GM18951 (cell line): ENCODE data around the gene EEF1AKMT3.
"Not testable (repeated sequence)": the region's sequence is repeated elsewhere in the genome, so short reads cannot be mapped to it uniquely, and the experiment has no call there.

Experiments used
- POLR2A ChIP-seq: IDR thresholded peaks from 4 replicates; pipeline ENCODE4 v1.6.1; 2011; ENCODE audit warnings: mild to moderate bottlenecking; ENCODE audit not compliant: insufficient read length, insufficient read depth; ENCODE audit errors: extremely low read depth
- in situ Hi-C: fragments of 300-500 bp; cut with MboI; formaldehyde crosslinking; loops from one replicate; pipeline ENCODE4 v1.12.0; 2022; ENCODE audit warnings: low sequenced_read_pairs, mixed read lengths, inconsistent platforms; ENCODE audit not compliant: unreplicated experiment

EEF1AKMT3 gene

DNA sequence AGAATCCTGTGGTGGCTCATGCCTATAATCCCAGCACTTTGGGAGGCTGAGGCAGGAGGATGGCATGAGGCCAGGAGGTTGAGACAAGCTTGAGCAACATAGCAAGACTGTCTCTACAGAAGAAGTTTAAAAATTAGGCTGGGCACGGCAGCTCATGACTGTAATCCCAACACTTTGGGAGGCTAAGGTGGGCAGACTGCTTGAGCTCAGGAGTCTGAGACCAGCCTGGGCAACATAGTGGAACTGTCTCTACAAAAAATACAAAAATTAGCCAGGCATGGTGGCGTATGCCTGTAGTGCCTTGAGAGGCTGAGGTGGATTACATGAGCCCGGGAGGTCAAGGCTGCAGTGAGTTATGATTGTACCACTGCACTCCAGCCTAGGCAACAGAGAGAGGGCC lies 4.5 kb upstream of the EEF1AKMT3 start:
- TF ChIP-seq POLR2A: no peak
- in situ Hi-C loops: no loop called here

DNA sequence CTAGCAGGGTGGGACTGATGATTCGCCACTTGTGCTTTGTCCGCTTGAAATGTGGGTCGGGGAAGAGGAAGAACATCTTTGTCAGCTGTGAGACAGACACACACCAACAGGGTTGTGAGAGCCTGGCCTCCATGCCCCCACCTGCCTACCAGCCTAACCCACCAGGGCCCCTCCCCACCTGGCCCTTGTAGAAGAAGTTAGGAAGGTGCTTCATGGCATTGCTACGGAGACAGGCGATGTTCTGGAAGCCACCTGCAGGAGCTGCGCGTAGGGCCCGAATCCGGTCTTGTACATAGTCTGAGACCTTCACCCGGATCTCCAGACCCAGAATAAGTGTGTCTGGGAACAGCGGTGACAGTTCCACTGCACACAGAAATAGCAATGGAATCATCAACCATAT lies 2.8 kb upstream of the EEF1AKMT3 start:
- in situ Hi-C loops: no loop called here
- TF ChIP-seq POLR2A: no peak

DNA sequence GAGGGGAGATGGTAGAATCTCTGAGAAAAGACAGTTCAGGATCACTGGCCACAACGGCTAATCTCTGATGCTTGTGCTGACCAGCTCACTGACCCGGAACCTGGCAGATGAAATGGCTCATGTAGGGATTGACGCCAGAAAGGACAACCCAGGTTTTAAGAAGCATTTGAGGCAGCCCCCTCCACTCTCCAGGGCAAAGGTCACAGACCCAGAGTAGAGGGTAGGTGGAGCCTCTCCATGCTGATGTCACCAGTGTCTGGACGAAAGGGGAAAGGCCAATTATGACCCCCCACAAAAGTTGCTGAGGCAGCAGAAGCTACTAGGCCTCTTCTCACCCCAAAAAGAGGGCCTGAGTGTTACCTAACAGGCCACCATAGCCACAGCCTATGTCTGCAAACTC lies 1.7 kb upstream of the EEF1AKMT3 start:
- no peak for TF ChIP-seq POLR2A
- in situ Hi-C loops: no loop called here

DNA sequence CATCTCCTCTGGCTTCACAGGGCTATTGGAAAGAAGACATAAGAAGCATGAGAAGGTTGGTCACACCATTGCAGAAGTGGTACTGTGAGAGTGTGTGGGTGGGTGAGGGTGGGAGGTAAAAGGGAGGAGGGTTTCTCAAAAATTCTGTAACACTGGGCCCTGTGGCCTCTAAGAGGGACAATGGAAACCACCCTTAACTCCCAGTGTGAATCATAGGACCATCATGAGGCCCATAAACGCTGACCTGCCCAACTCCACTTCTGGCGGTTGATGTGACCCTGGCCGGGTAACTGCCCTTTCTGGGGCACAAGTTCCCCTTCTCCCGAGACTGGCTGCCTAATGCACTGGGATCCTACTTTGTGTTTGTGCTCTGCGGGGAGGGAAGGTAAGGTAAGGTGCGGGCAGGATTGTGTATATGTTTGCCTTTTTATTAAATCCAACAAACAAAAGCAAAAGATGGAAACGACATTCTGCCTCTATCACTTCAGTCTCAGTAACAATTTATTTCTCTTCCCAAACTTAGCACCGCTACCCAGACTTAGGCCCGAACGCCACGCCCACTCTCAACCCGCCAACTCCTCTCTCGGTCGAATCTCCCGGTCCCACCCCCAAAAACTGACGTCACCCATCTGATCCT lies 1.1 kb upstream of the EEF1AKMT3 start:
- in situ Hi-C loops: no loop called here
- TF ChIP-seq POLR2A: no peak

DNA sequence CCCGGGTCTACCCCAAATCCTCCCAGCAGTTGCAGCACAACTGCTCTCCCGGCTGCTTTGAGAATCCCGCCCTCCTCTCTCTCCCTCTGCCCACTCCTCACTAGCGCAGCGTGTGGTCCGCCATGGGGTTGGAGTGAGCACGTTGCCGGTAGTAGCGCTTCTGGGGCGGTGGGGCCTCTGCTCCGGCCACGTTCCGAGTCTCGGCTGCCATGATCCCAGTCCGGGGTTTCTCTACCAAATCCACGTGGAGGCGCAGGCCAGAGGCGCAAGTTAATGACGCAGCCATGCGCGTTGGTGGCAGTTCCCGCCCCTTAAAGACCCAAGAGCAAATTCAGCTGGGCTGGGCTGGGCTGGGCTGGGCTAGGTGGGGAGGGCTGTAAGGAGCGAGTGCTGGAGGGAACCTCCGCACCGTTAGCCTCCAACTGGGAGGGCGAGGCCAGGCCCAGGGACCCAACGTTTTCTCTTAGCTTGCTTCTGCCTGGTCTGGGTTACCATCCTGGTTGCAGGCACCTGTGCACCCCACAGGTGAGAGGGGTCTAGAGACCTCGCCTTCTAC lies 463 bp upstream of the EEF1AKMT3 start, which contains the start of gene METTL1:
METTL1 (minus strand) TSS at position 233 of the 556 bp plus-strand sequence; CDS start at position 211, 22 bp downstream.
- peak; percentile 81 for TF ChIP-seq POLR2A
- in situ Hi-C loops: no loop called here

DNA sequence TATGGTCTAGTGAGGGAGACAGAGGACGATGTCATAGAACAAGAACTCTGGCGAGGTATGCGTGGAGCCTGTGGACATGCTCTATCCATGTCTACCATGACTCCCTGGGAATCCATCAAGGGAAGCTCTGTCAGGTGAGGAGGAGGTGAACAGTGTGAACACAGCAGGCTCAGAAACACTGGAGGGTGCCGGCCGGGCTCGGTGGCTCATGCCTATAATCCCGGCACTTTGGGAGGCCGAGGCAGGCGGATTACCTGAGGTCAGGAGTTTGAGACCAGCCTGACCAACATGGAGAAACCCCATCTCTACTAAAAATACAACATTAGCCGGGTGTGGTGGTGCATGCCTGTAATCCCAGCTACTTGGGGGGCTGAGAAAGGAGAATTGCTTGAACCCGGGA lies 2.2 kb downstream of the EEF1AKMT3 start:
- in situ Hi-C loops: not testable (repeated sequence)

DNA sequence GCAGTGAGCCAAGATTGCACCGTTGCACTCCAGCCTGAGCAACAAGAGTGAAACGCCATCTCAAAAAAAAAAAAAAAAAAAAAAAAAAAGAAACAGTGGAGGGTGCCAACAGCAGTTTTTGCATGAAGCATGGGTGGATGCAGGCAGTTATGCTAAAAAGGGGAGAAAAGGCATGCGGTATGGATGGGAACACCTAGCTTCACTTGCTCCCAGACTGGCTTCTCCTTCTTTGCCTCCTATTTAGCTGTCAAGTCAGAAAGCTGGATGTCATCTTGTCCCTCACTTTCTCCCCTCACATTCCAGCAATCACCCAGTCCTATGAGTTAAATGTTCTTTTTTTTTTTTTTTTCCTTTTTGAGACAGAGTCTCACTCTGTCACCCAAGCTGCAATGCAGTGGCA lies 2.6 kb downstream of the EEF1AKMT3 start:
- no peak for TF ChIP-seq POLR2A
- in situ Hi-C loops: no loop called here

DNA sequence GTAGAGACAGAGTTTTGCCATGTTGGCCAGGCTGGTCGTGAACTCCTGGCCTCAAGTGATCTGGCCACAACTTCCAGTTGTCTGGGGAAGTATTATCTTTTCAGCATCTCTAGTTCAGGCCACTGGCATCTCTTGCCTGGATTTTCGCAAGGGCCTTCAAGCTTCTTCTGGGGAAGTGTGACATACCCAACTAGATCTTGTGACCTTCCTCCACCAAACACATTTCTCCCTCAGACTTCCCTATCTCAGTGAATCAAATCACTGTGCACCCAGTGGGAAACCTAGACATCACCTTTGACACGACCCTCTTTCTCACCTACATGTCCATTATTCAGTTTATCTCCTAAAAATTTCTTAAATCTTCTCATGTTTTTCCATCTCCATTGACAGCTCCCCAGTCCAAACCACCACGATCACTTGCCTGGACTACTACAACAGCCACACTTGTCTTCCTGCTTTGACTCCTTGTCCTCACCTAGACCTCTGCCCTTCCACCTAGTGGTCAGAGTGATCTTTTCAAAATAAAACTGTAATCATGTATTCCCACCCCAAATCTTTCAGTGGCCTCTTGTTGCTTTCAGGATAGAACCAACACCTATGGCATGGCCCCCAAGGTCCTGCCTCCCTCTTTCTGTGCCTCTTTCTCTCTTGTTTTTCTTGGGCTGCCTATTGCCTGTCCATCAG lies 3.3 kb downstream of the EEF1AKMT3 start:
- in situ Hi-C loops: no loop called here
- TF ChIP-seq POLR2A: no peak

DNA sequence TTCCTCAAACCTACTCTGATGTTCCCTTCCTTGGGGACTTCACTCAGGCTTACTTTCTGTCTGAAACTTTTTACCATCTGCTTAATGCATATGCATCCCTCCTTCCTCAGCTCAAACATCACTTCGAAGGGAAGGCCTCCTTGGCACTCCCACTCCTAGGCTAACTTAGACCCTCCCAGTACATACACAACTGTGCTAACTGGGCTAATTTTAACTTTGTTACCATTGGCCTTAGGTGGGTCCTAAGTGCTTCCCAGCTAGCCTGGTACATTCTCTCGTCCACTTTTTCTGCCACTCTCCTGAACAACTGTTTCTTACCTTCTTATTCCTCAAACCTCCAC lies 3.8 kb downstream of the EEF1AKMT3 start:
- in situ Hi-C loops: no loop called here
- no peak for TF ChIP-seq POLR2A

DNA sequence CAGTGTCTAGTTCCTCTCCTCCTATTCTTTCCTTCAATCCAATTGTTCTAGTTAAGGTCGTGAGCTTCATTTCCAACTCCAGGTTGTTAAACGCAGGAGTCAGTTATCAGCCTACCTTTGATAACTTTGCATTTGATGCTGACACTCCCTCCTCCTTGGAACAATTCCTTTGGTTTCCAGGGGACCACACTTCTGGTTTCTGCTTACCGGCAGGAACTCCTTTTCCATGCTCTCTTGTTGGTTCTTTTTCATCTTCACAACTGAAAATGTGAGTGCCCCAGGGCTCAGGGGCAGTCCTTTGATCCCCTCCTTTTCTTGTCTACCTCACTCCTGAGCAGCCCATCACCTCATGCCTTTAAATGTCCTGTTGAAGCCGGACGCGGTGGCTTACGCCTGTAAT lies 5.0 kb downstream of the EEF1AKMT3 start:
- in situ Hi-C loops: no loop called here
- TF ChIP-seq POLR2A: no peak

DNA sequence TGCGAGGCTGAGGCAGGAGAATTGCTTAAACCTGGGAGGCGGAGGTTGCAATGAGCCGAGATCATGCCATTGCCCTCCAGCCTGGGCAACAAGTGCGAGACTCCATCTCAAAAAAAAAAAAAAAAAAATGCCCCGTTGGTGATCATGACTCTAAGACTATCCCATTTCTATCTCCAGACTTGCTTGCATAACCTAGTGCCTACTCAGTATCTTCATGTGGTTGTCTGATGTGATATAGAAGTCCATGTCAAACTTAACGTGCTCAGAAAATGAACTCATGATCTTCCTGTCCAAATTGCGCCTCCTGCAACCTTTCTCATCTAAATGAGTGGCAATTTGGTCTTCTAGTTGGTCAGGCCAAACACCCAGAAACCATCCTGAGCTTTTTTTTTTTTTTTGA lies 5.5 kb downstream of the EEF1AKMT3 start:
- in situ Hi-C loops: no loop called here
- TF ChIP-seq POLR2A: no peak

DNA sequence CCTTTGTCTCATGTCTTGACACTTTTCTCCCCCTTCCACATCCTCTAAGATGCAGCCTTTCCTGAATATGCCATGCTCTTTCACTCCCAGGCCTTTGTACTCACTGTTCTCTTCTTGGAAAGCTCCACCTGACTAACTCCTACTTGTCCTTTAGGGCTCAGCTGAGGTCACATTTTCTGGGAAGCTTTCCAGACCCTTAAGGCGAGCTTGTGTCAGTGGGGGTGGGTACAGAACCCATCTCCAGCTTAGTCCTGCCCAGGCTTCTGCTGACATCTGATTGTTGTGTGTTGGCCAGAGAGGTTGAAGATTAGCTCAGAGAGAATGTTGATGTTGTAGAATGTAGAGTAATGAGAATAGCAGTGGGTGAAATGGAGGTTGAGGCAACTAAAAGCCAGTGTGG lies 7.3 kb downstream of the EEF1AKMT3 start:
- TF ChIP-seq POLR2A: no peak
- in situ Hi-C loops: no loop called here

DNA sequence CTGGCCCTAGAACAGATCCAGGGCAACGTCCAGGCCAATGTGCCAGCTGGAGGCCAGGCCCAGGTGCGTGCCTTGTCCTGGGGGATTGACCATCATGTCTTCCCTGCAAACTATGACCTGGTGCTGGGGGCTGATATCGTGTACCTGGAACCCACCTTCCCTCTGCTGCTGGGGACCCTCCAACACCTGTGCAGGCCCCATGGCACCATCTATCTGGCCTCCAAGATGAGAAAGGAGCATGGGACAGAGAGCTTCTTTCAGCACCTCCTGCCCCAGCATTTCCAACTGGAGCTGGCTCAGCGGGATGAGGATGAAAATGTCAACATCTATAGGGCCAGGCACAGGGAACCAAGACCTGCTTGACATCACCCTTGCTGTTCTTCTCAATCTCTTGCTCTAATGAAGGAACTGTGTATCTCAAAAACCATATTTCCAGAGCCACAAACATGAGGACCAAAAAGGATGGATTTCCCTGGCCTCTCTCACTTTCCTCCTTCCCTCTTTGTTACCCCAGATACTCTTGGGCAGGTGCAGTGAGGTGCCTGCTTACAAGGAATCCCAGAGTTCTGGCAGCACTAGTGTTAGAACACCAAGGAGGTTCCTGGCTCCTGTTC lies 8.0 kb downstream of the EEF1AKMT3 start:
- TF ChIP-seq POLR2A: no peak
- in situ Hi-C loops: no loop called here

DNA sequence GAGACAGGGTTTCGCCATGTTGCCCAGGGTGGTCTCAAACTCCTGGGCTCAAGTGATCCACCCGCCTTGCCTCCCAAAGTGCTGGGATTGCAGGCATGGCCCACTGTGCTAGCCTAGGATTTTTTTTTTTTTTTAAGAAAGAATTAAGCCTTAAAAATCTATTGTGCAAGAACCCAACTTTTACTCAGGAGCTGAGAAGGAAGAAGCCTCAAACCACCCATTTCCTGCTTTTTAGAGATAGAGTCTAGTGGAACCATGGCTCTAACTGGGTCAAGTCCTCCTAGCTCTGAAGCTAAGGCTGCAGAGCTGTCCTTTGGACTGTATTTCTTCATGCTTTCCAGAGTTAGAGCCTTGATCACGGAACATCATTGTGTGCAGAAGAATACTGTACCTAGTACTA lies 8.8 kb downstream of the EEF1AKMT3 start:
- no peak for TF ChIP-seq POLR2A
- in situ Hi-C loops: no loop called here

DNA sequence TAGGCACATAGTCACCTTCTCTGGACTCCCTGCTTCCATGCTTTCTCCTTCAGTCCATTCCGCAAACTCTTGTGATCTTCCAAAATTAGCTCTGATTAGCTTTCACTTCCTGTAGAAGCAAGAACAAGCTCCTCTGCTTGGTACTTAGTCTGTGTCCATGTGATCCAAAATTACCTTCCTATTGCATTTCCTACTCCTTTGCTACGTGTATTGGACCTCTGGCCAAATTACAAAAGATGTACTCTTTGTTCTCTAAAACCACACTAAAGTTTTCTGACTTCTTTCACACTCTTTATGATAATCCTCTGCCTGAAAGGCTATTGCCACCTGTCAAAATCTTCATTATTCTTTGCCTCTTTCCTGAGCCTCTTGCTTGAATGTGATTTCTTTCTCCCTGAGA lies 9.4 kb downstream of the EEF1AKMT3 start:
- in situ Hi-C loops: no loop called here
- no peak for TF ChIP-seq POLR2A
